Thyroid gland (tissue), 4 donors: ENCODE measurements around the gene P3R3URF. TPM values are rescaled to one million over a fixed set of nuclear protein-coding genes. Genes with fewer than 3 reads are reported as not detected.

Experiments
- DNase-seq, 2 donors: peaks; one replicate each; pipeline ENCODE4 v3.0.0-alpha.2; 2019
- H3K27ac ChIP-seq, 3 donors: fragments of 200-600 bp; sonication (generic); 1 replicate in 2 of 3; 2 replicates in 1 of 3; pipeline ENCODE4 v1.5.1; 2016 to 2019; ENCODE audit warnings: mild to moderate bottlenecking in 1 of 3, moderate library complexity in 1 of 3
- H3K27me3 ChIP-seq: fragments of 200-600 bp; sonication (generic); one replicate; pipeline ENCODE4 v1.5.1; 2019
- H3K36me3 ChIP-seq, 2 donors: fragments of 200-600 bp; sonication (generic); one replicate each; pipeline ENCODE4 v1.5.1; 2016 to 2019
- H3K4me1 ChIP-seq, 2 donors: fragments of 200-600 bp; sonication (generic); one replicate each; pipeline ENCODE4 v1.5.1; 2017 to 2019
- H3K4me3 ChIP-seq, 3 donors: fragments of 200-600 bp; sonication (generic); replicated peaks in 1 of 3; 1 replicate in 2 of 3; 2 replicates in 1 of 3; pipeline ENCODE4 v1.5.1; 2016; ENCODE audit warnings: mild to moderate bottlenecking in 1 of 3
- H3K9me3 ChIP-seq: fragments of 200-600 bp; sonication (generic); one replicate; pipeline ENCODE4 v1.5.1; 2017
- POLR2A ChIP-seq, 2 donors: fragments of 450-650 bp; IDR thresholded peaks; one replicate each; pipeline ENCODE4 v1.6.1; 2017; ENCODE audit warnings: antibody characterized with exemption in 2 of 2, mild to moderate bottlenecking in 2 of 2, moderate library complexity in 1 of 2
- WGBS, 2 donors: methylation state at CpG; one replicate each; pipeline ENCODE4 v1.1.5; 2017; 5-methylcytosine and 5-hydroxymethylcytosine counted together
- intact Hi-C: fragments of 100-400 bp; cut with DNase I; formaldehyde crosslinking; loops from one replicate; pipeline ENCODE4 v1.15.1; 2023
- total RNA-seq, 4 donors: library from RNA; depleted of rRNA; stranded (reverse); fragments of >200 nt; gene quantifications; one replicate each; pipeline ENCODE4 v1.2.3, GENCODE V29; 2016
- TF ChIP-seq, protein P1 (sequence below), 6 experiments: fragments of 200-600 bp in 3 of 6; fragments of 450-650 bp in 3 of 6; sonication (generic) in 3 of 6; IDR thresholded peaks; one replicate each; pipeline ENCODE4 v1.5.1; 2016 to 2019; ENCODE audit warnings: antibody characterized with exemption in 6 of 6, mild to moderate bottlenecking in 2 of 6, inconsistent platforms in 1 of 6, moderate library complexity in 1 of 6

P3R3URF gene
- total RNA-seq, 4 donors from 2014 or later = not detected

- H3K36me3 ChIP-seq = no peaks in the 10 kb centered on the region
- no peak overlapping the region for H3K27ac ChIP-seq
- 86 to 91% methylated on average over 3 of the region's 3 CpGs for WGBS, 2 donors
- no peaks in the 10 kb centered on the region for H3K9me3 ChIP-seq
- intact Hi-C loops = no loop called here
- H3K27me3 ChIP-seq = no peaks in the 10 kb centered on the region
- no peak for DNase-seq
- H3K4me1 ChIP-seq = peaks cover 0 to 7% of the 10 kb centered on the region in 2 donors
- no peak overlapping the region for H3K4me3 ChIP-seq
- no peak for TF ChIP-seq POLR2A (IDR thresholded peaks at IDR 0.05)
- TF ChIP-seq, protein P1, sequence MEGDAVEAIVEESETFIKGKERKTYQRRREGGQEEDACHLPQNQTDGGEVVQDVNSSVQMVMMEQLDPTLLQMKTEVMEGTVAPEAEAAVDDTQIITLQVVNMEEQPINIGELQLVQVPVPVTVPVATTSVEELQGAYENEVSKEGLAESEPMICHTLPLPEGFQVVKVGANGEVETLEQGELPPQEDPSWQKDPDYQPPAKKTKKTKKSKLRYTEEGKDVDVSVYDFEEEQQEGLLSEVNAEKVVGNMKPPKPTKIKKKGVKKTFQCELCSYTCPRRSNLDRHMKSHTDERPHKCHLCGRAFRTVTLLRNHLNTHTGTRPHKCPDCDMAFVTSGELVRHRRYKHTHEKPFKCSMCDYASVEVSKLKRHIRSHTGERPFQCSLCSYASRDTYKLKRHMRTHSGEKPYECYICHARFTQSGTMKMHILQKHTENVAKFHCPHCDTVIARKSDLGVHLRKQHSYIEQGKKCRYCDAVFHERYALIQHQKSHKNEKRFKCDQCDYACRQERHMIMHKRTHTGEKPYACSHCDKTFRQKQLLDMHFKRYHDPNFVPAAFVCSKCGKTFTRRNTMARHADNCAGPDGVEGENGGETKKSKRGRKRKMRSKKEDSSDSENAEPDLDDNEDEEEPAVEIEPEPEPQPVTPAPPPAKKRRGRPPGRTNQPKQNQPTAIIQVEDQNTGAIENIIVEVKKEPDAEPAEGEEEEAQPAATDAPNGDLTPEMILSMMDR (IDR thresholded peaks at IDR 0.05) = no peak
Observed at GRCh38 chr1:46152016-46152415, 24.3 kb downstream of the P3R3URF start.

- no peak for TF ChIP-seq POLR2A (IDR thresholded peaks at IDR 0.05)
- TF ChIP-seq, protein P1 (IDR thresholded peaks at IDR 0.05) = no peak
- DNase-seq = no peak
- Histone ChIP-seq H3K27ac (peak overlapping the region in 1 of 3 donors; percentile 12), H3K27me3 (no peaks in the 10 kb centered on the region), H3K4me1 (peaks cover 0 to 7% of the 10 kb centered on the region in 2 donors), H3K36me3 (no peaks in the 10 kb centered on the region), H3K9me3 (no peaks in the 10 kb centered on the region), H3K4me3 (no peak overlapping the region)
- intact Hi-C loops = no loop called here
- WGBS, 2 donors = 77 to 87% methylated on average over 2 of the region's 2 CpGs
Observed at GRCh38 chr1:46150085-46150484, 26.2 kb downstream of the P3R3URF start.

GRCh38 chr1:46148318-46148717 is 28.0 kb downstream of the P3R3URF start:
- H3K9me3 ChIP-seq = no peaks in the 10 kb centered on the region
- no peak for TF ChIP-seq POLR2A (IDR thresholded peaks at IDR 0.05)
- TF ChIP-seq, protein P1 (IDR thresholded peaks at IDR 0.05) = no peak
- H3K27ac ChIP-seq = no peak overlapping the region
- intact Hi-C loops = no loop called here
- no peaks in the 10 kb centered on the region for H3K27me3 ChIP-seq
- DNase-seq = no peak
- 76 to 82% methylated on average over 2 of the region's 2 CpGs for WGBS, 2 donors
- peaks cover 0 to 7% of the 10 kb centered on the region in 2 donors for H3K4me1 ChIP-seq
- no peak overlapping the region for H3K4me3 ChIP-seq
- H3K36me3 ChIP-seq = no peaks in the 10 kb centered on the region

GRCh38 chr1:46137916-46138315 is 38.4 kb downstream of the P3R3URF start:
- Histone ChIP-seq H3K4me3 (no peak overlapping the region), H3K4me1 (peaks cover 22 to 40% of the 10 kb centered on the region in 2 donors), H3K27ac (peak overlapping the region in 2 of 3 donors; percentile 27 to 51), H3K27me3 (no peaks in the 10 kb centered on the region), H3K9me3 (no peaks in the 10 kb centered on the region), H3K36me3 (no peaks in the 10 kb centered on the region)
- no peak for DNase-seq
- intact Hi-C loops = loop anchor here (5.0 kb wide), 1 partner anchor 39 kb away; the partner anchor contains the start of genes P3R3URF and TSPAN1
- no peak for TF ChIP-seq POLR2A (IDR thresholded peaks at IDR 0.05)
- TF ChIP-seq, protein P1 (IDR thresholded peaks at IDR 0.05) = no peak
- 52 to 61% methylated on average over 3 of the region's 3 CpGs for WGBS, 2 donors

DNA sequence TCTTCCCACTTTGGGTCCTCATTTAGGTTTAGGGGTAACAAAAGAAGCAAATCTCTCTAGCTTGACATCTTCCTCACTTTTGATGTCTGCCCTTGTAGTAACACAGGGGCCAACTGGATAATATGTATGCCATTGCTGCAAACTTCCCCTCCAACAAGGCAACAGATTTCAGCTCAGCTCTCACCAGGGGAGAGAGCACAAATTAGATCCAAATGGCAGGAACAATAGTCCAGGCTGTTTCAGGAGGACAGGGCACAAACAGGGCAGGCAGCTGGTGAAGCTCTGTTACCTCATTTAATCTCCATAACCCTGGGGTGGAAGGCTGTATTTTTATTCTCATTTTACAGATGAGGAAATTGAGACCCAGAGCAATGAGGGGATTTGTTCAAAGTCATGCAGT is 39.6 kb downstream of the P3R3URF start:
- DNase-seq = no peak
- intact Hi-C loops = loop anchor here (5.0 kb wide), 1 partner anchor 41 kb away; the partner anchor contains the start of genes P3R3URF and TSPAN1
- no peak overlapping the region for H3K4me3 ChIP-seq
- H3K4me1 ChIP-seq = peaks cover 22 to 40% of the 10 kb centered on the region in 2 donors
- TF ChIP-seq POLR2A (IDR thresholded peaks at IDR 0.05) = no peak
- TF ChIP-seq, protein P1 (IDR thresholded peaks at IDR 0.05) = no peak
- H3K27me3 ChIP-seq = no peaks in the 10 kb centered on the region
- H3K36me3 ChIP-seq = no peaks in the 10 kb centered on the region
- H3K27ac ChIP-seq = no peak overlapping the region
- H3K9me3 ChIP-seq = no peaks in the 10 kb centered on the region
